Muscle of back (tissue), 10 donors: Measurements from ENCODE around the gene KLHL24. TPM values are rescaled to one million over a fixed set of nuclear protein-coding genes. Genes with fewer than 3 reads are reported as not detected.

ENCODE experiments used
- polyA plus RNA-seq, 10 donors: library from polyadenylated mRNA; unstranded; fragments of 120-200 nt; gene quantifications; one replicate each; pipeline ENCODE4 v1.2.1, GENCODE V29; 2013; ENCODE audit not compliant: insufficient read length in 10 of 10

Gene KLHL24
- polyA plus RNA-seq, 10 donors: 20.5 to 36.6 (median 28.5) TPM

Other genes with a start within 250 kb of the KLHL24 start
- under 1 TPM; 0.16 to 0.65 (median 0.39) TPM for gene MCF2L2, start 207.0 kb upstream of the KLHL24 start, polyA plus RNA-seq
- 1 to 10 TPM; 1.0 to 2.8 (median 1.7) TPM for gene KLHL6, start 79.9 kb upstream of the KLHL24 start, polyA plus RNA-seq
- 10 to 100 TPM; 22.0 to 39.1 (median 28.0) TPM for gene YEATS2, start 62.2 kb downstream of the KLHL24 start, polyA plus RNA-seq
- 10 to 100 TPM in 9 of 10 donors, 1 to 10 TPM in 1; 9.4 to 31.4 (median 23.4) TPM for gene MAP6D1, start 190.0 kb downstream of the KLHL24 start, polyA plus RNA-seq
- gene PARL, start 249.3 kb downstream of the KLHL24 start, polyA plus RNA-seq: 10 to 100 TPM; 25.0 to 39.7 (median 31.6) TPM